ENCODE data around the gene TRRAP. TPM values are rescaled to one million over a fixed set of nuclear protein-coding genes. Genes with fewer than 3 reads are reported as not detected.

Gene TRRAP
- total and polyA plus RNA-seq, 4 donors = 26.3 to 35.3 (median 30.4) TPM

DNA sequence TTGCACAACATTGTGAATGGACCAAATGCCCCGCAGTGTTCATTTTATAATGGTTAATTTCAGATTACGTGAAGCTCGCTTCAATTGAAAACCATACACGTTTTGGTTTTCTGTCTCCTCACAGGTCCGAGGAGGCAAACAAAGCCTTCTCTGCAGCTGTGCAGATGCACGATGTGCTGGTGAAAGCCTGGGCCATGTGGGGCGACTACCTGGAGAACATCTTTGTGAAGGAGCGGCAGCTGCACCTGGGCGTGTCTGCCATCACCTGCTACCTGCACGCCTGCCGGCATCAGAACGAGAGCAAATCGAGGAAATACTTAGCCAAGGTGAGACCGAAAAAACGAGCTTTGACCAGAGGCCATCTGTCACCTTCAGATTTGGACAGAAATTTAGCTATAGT is 110.3 kb downstream of the TRRAP start:
- no peaks in the 10 kb centered on the region for H3K4me1 ChIP-seq (ENCODE audit: control insufficient read depth, insufficient read depth, low read length)
- H3K36me3 ChIP-seq (ENCODE audit: control insufficient read depth, insufficient read depth, low read length) = peaks cover 64% of the 10 kb centered on the region
- WGBS (ENCODE audit: insufficient coverage) = 96% methylated on average over 15 of the region's 15 CpGs
- H3K27me3 ChIP-seq (ENCODE audit: control insufficient read depth, insufficient read depth, low read length) = no peaks in the 10 kb centered on the region
- no peak for DNase-seq (ENCODE audit: low read depth in 4 of 6, low spot score in 6 of 6)
- H3K4me3 ChIP-seq (ENCODE audit: low read depth, low read length) = no peak overlapping the region
- H3K9me3 ChIP-seq (ENCODE audit: control insufficient read depth, insufficient read depth, low read length) = no peaks in the 10 kb centered on the region
- H3K27ac ChIP-seq (ENCODE audit: low read depth, low read length) = no peak overlapping the region

- no peaks in the 10 kb centered on the region for H3K4me1 ChIP-seq (ENCODE audit: control insufficient read depth, insufficient read depth, low read length)
- H3K27me3 ChIP-seq (ENCODE audit: control insufficient read depth, insufficient read depth, low read length) = no peaks in the 10 kb centered on the region
- peaks cover 71% of the 10 kb centered on the region for H3K36me3 ChIP-seq (ENCODE audit: control insufficient read depth, insufficient read depth, low read length)
- no peak overlapping the region for H3K4me3 ChIP-seq (ENCODE audit: low read depth, low read length)
- no peak for DNase-seq (ENCODE audit: low read depth in 4 of 6, low spot score in 6 of 6)
- no peak overlapping the region for H3K27ac ChIP-seq (ENCODE audit: low read depth, low read length)
- H3K9me3 ChIP-seq (ENCODE audit: control insufficient read depth, insufficient read depth, low read length) = no peaks in the 10 kb centered on the region
- 100% methylated on average over 3 of the region's 6 CpGs for WGBS (ENCODE audit: insufficient coverage)
Observed at GRCh38 chr7:98990356-98990755, 112.0 kb downstream of the TRRAP start.

DNA sequence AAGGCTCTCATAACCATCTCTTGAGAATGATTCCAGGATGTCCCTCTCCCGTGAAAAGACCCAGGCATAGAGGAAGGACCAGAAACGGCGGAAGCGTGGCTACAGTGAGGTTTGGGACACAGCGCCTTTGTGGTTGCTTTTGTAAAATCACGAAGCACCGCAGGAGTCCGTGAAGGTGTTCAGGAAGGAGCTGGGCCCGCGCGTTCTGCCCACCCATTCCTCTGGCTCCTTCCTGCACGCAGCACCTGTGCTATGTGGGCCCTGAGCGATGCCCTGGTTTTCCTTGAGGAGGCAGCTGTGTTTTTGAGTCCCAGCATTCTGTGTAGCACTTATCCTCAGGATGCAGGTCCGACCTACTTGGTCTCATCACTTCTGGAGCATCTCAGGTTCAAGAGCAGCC is 112.8 kb downstream of the TRRAP start:
- Histone ChIP-seq H3K4me3 (ENCODE audit: low read depth, low read length) (no peak overlapping the region), H3K9me3 (ENCODE audit: control insufficient read depth, insufficient read depth, low read length) (no peaks in the 10 kb centered on the region), H3K4me1 (ENCODE audit: control insufficient read depth, insufficient read depth, low read length) (no peaks in the 10 kb centered on the region), H3K36me3 (ENCODE audit: control insufficient read depth, insufficient read depth, low read length) (peaks cover 72% of the 10 kb centered on the region), H3K27ac (ENCODE audit: low read depth, low read length) (no peak overlapping the region), H3K27me3 (ENCODE audit: control insufficient read depth, insufficient read depth, low read length) (no peaks in the 10 kb centered on the region)
- no peak for DNase-seq (ENCODE audit: low read depth in 4 of 6, low spot score in 6 of 6)
- 97% methylated on average over 14 of the region's 14 CpGs for WGBS (ENCODE audit: insufficient coverage)

GRCh38 chr7:98992076-98992475 is 113.7 kb downstream of the TRRAP start:
- H3K27me3 ChIP-seq (ENCODE audit: control insufficient read depth, insufficient read depth, low read length) = no peaks in the 10 kb centered on the region
- H3K36me3 ChIP-seq (ENCODE audit: control insufficient read depth, insufficient read depth, low read length) = peaks cover 77% of the 10 kb centered on the region
- H3K9me3 ChIP-seq (ENCODE audit: control insufficient read depth, insufficient read depth, low read length) = no peaks in the 10 kb centered on the region
- H3K27ac ChIP-seq (ENCODE audit: low read depth, low read length) = no peak overlapping the region
- 92% methylated on average over 13 of the region's 16 CpGs for WGBS (ENCODE audit: insufficient coverage)
- H3K4me1 ChIP-seq (ENCODE audit: control insufficient read depth, insufficient read depth, low read length) = no peaks in the 10 kb centered on the region
- no peak overlapping the region for H3K4me3 ChIP-seq (ENCODE audit: low read depth, low read length)
- DNase-seq (ENCODE audit: low read depth in 4 of 6, low spot score in 6 of 6) = no peak

DNA sequence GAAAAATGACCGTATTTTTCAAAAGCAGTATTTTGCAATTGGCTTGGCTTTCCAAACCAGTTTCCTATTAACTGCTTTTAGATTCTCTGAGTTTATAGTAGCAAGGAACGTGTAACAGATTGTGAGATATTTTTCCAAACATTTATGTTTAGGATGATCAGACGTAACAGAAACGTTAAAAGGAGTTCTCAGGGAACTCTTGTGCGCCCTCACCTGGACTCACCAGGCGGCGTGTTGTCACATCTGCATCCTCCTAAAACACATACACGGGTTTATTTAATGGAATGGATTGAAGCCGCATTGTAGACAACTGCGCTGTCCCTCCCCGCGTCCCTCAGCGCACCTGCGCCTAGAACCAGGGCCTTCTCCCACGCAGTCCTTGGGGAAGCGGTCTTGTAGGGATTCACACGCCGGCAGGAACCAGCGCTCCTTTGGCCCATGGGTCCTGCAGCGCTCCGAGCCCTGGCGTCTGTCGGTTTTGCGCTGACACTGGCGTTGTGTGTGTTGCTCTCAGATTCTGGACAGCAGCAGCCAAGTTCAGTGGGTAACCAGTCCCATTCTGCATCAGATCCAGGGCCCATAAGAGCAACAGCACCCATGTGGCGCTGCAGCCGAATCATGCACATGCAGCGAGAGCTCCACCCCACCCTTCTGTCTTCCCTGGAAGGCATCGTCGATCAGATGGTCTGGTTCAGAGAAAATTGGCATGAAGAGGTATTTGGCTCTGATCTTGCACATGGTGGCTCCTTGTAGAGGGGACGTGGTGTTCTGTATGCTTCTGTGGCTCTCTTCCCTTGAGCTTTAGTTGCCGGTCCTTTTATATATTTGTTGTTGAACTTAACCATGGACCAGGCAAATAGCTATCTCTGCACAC is 114.9 kb downstream of the TRRAP start:
- Histone ChIP-seq H3K36me3 (ENCODE audit: control insufficient read depth, insufficient read depth, low read length) (peaks cover 77% of the 10 kb centered on the region), H3K4me3 (ENCODE audit: low read depth, low read length) (no peak overlapping the region), H3K27ac (ENCODE audit: low read depth, low read length) (no peak overlapping the region), H3K4me1 (ENCODE audit: control insufficient read depth, insufficient read depth, low read length) (no peaks in the 10 kb centered on the region), H3K27me3 (ENCODE audit: control insufficient read depth, insufficient read depth, low read length) (no peaks in the 10 kb centered on the region), H3K9me3 (ENCODE audit: control insufficient read depth, insufficient read depth, low read length) (no peaks in the 10 kb centered on the region)
- 94% methylated on average over 23 of the region's 32 CpGs for WGBS (ENCODE audit: insufficient coverage)
- peak in 1 of 6 donors; percentile 88 for DNase-seq (ENCODE audit: low read depth in 4 of 6, low spot score in 6 of 6)

DNA sequence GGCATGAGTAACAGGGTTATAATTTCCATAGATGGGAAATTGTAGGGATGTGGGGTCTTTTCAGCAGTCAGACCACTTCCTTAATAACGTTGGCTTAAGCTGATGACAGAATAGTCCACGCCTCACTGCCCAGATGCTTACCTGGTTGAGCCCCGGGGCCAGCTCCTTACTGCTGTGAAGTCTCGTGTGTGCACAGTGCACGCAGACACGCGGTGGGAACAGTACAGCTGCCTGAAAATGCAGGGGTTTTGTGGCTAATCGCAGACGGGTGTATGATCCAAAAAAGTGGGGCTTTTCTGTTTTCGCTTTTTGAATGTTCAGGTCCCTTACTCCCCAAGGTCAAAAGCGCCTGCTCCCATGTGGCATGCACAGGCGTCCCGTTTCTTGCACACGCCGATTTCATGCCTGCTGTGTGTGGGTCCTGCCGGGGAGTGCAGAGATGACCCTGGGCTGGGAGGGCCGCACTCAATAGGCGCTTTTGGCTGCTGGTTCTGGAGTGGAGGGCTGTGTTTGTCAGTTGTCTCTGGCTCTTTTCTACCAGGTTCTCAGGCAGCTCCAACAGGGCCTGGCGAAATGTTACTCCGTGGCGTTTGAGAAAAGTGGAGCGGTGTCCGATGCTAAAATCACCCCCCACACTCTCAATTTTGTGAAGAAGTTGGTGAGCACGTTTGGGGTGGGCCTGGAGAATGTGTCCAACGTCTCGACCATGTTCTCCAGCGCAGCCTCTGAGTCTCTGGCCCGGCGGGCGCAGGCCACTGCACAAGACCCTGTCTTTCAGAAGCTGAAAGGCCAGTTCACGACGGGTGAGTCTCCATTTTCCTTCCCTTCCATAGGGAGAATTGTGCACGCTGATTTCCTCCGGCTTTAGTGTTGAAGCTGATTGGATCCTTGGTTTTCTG is 116.0 kb downstream of the TRRAP start:
- peaks cover 74% of the 10 kb centered on the region for H3K36me3 ChIP-seq (ENCODE audit: control insufficient read depth, insufficient read depth, low read length)
- no peak for DNase-seq (ENCODE audit: low read depth in 4 of 6, low spot score in 6 of 6)
- no peaks in the 10 kb centered on the region for H3K27me3 ChIP-seq (ENCODE audit: control insufficient read depth, insufficient read depth, low read length)
- H3K4me3 ChIP-seq (ENCODE audit: low read depth, low read length) = no peak overlapping the region
- H3K4me1 ChIP-seq (ENCODE audit: control insufficient read depth, insufficient read depth, low read length) = no peaks in the 10 kb centered on the region
- WGBS (ENCODE audit: insufficient coverage) = 98% methylated on average over 20 of the region's 34 CpGs
- H3K9me3 ChIP-seq (ENCODE audit: control insufficient read depth, insufficient read depth, low read length) = no peaks in the 10 kb centered on the region
- no peak overlapping the region for H3K27ac ChIP-seq (ENCODE audit: low read depth, low read length)

DNA sequence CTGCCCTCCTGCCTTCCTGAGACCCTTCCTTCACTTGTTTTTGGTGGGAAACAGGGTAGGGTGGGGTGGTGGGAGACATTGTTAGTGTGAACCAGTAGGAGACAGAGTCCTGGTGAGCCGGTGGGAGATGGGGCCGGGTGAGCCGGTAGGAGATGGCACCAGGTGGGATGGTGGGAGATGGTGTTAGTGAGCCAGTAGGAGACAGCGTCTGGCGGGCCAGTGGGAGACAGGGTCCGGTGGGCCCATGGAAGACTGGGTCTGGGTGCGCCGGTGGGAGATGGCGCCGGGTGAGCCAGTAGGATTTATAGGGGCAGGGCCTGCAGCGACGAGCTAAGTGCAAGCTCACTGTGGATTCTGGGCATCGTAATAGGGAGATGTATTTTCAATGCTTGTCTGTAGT is 116.8 kb downstream of the TRRAP start:
- WGBS (ENCODE audit: insufficient coverage) = 96% methylated on average over 12 of the region's 13 CpGs
- Histone ChIP-seq H3K4me3 (ENCODE audit: low read depth, low read length) (no peak overlapping the region), H3K27ac (ENCODE audit: low read depth, low read length) (no peak overlapping the region), H3K9me3 (ENCODE audit: control insufficient read depth, insufficient read depth, low read length) (no peaks in the 10 kb centered on the region), H3K36me3 (ENCODE audit: control insufficient read depth, insufficient read depth, low read length) (peaks cover 72% of the 10 kb centered on the region), H3K4me1 (ENCODE audit: control insufficient read depth, insufficient read depth, low read length) (no peaks in the 10 kb centered on the region), H3K27me3 (ENCODE audit: control insufficient read depth, insufficient read depth, low read length) (no peaks in the 10 kb centered on the region)
- DNase-seq (ENCODE audit: low read depth in 4 of 6, low spot score in 6 of 6) = no peak

- Histone ChIP-seq H3K27me3 (ENCODE audit: control insufficient read depth, insufficient read depth, low read length) (no peaks in the 10 kb centered on the region), H3K36me3 (ENCODE audit: control insufficient read depth, insufficient read depth, low read length) (peaks cover 73% of the 10 kb centered on the region), H3K4me1 (ENCODE audit: control insufficient read depth, insufficient read depth, low read length) (no peaks in the 10 kb centered on the region), H3K9me3 (ENCODE audit: control insufficient read depth, insufficient read depth, low read length) (no peaks in the 10 kb centered on the region), H3K27ac (ENCODE audit: low read depth, low read length) (no peak overlapping the region), H3K4me3 (ENCODE audit: low read depth, low read length) (no peak overlapping the region)
- no peak for DNase-seq (ENCODE audit: low read depth in 4 of 6, low spot score in 6 of 6)
- WGBS (ENCODE audit: insufficient coverage) = 98% methylated on average over 15 of the region's 16 CpGs
Observed at GRCh38 chr7:98995523-98996149, 117.3 kb downstream of the TRRAP start.

- no peak for DNase-seq (ENCODE audit: low read depth in 4 of 6, low spot score in 6 of 6)
- Histone ChIP-seq H3K4me1 (ENCODE audit: control insufficient read depth, insufficient read depth, low read length) (no peaks in the 10 kb centered on the region), H3K36me3 (ENCODE audit: control insufficient read depth, insufficient read depth, low read length) (peaks cover 74% of the 10 kb centered on the region), H3K9me3 (ENCODE audit: control insufficient read depth, insufficient read depth, low read length) (no peaks in the 10 kb centered on the region), H3K4me3 (ENCODE audit: low read depth, low read length) (no peak overlapping the region), H3K27me3 (ENCODE audit: control insufficient read depth, insufficient read depth, low read length) (no peaks in the 10 kb centered on the region), H3K27ac (ENCODE audit: low read depth, low read length) (no peak overlapping the region)
- over 99% methylated on average over 11 of the region's 15 CpGs for whole genome bisulfite sequencing (ENCODE audit: insufficient coverage)
Observed at GRCh38 chr7:98996150-98996552, 117.8 kb downstream of the TRRAP start.
